PC-9 (cell line): ENCODE results near the gene F2RL1. TPM values are rescaled to one million over a fixed set of nuclear protein-coding genes. Genes with fewer than 3 reads are reported as not detected.
"Not testable (repeated sequence)": the region's sequence is repeated elsewhere in the genome, so short reads cannot be mapped to it uniquely, and the experiment has no call there.

ENCODE experiments used
- BruUV-seq: library from RNA; stranded (reverse); fragments of 400-500 nt; replicated peaks from 2 replicates; lab custom pipeline; 2021; lab: Mats Ljungman, UMichigan
- CTCF ChIA-PET: fragments of 300-600 bp; sonication (Branson Sonifier 250); formaldehyde crosslinking; loops from one replicate; lab custom pipeline; 2022; ENCODE audit warnings: antibody characterized with exemption; lab: Charles Lee
- POLR2A ChIA-PET: fragments of 300-600 bp; sonication (Branson Sonifier 250); formaldehyde crosslinking; loops from one replicate; lab custom pipeline; 2022; ENCODE audit warnings: antibody characterized with exemption; ENCODE audit not compliant: unreplicated experiment; lab: Charles Lee
- DNase-seq, 2 experiments: peaks; one replicate each; pipeline versions ENCODE4 v3.0.0 to v3.0.0-alpha.2; 2015 to 2022; ENCODE audit warnings: mixed read lengths in 1 of 2
- H2AFZ ChIP-seq: fragments of 200-600 bp; sonication (generic); 2 replicates; pipeline ENCODE4 v1.8.1; 2017; ENCODE audit warnings: antibody characterized with exemption
- H3F3A ChIP-seq: fragments of 200-600 bp; sonication (generic); 2 replicates; pipeline ENCODE4 v1.8.1; 2017; ENCODE audit warnings: antibody characterized with exemption, mild to moderate bottlenecking, low read depth; ENCODE audit not compliant: insufficient read depth
- H3K27ac ChIP-seq: fragments of 200-600 bp; sonication (generic); 2 replicates; pipeline ENCODE4 v1.6.1; 2016; ENCODE audit warnings: mixed run types
- H3K27me3 ChIP-seq: fragments of 200-600 bp; sonication (generic); 2 replicates; pipeline ENCODE4 v1.6.1; 2016; ENCODE audit warnings: low read depth, mixed run types; ENCODE audit not compliant: insufficient read depth
- H3K36me3 ChIP-seq: fragments of 200-600 bp; sonication (generic); 2 replicates; pipeline ENCODE4 v1.6.1; 2016; ENCODE audit warnings: low read depth, mixed run types
- H3K4me1 ChIP-seq: fragments of 200-600 bp; sonication (generic); replicated peaks from 2 replicates; pipeline ENCODE4 v1.6.1; 2016; ENCODE audit warnings: mixed run types; ENCODE audit not compliant: insufficient read depth
- H3K4me2 ChIP-seq: fragments of 200-600 bp; sonication (generic); 2 replicates; pipeline ENCODE4 v1.6.1; 2017; ENCODE audit warnings: mixed run types
- H3K4me3 ChIP-seq: fragments of 200-600 bp; sonication (generic); 2 replicates; pipeline ENCODE4 v1.6.1; 2016; ENCODE audit warnings: mixed run types
- H3K79me2 ChIP-seq: fragments of 200-600 bp; sonication (generic); 2 replicates; pipeline ENCODE4 v1.6.1; 2017; ENCODE audit warnings: low read depth, mixed run types
- H3K9me2 ChIP-seq: fragments of 200-600 bp; sonication (generic); 2 replicates; pipeline ENCODE4 v1.8.1; 2017; ENCODE audit warnings: mild to moderate bottlenecking; ENCODE audit not compliant: insufficient read depth
- H3K9me3 ChIP-seq: fragments of 200-600 bp; sonication (generic); 2 replicates; pipeline ENCODE4 v1.8.1; 2016; ENCODE audit warnings: low read depth; ENCODE audit not compliant: insufficient read depth
- H4K20me1 ChIP-seq: fragments of 200-600 bp; sonication (generic); 2 replicates; pipeline ENCODE4 v1.8.1; 2017; ENCODE audit not compliant: insufficient read depth
- CTCF ChIP-seq: fragments of 200-600 bp; sonication (generic); conservative IDR thresholded peaks from 2 replicates; pipeline ENCODE4 v1.6.1; 2017; ENCODE audit warnings: mixed run types, antibody characterized with exemption, mild to moderate bottlenecking, moderate library complexity
- EZH2 ChIP-seq: fragments of 200-600 bp; sonication (generic); IDR thresholded peaks from 2 replicates; pipeline ENCODE4 v1.8.0; 2017; ENCODE audit warnings: antibody characterized with exemption, low read depth
- intact Hi-C: fragments of 100-400 bp; cut with micrococcal nuclease; formaldehyde crosslinking; loops from one replicate; pipeline ENCODE4 v1.10.0; 2022; ENCODE audit not compliant: unreplicated experiment
- total RNA-seq: library from RNA; stranded (reverse); gene quantifications from 2 replicates; pipeline ENCODE4 v1.2.3, GENCODE V29; 2021

F2RL1 gene
- total RNA-seq, 1 experiment from 2014 or later = 34.5 TPM

- Histone ChIP-seq H3K4me1 (peaks cover 11% of the 10 kb centered on the region), H3K27ac (no peak overlapping the region), H2AFZ (no peak overlapping the region), H3K4me2 (no peak overlapping the region), H3K79me2 (no peaks in the 10 kb centered on the region), H3K9me2 (no peaks in the 10 kb centered on the region), H3K4me3 (no peak overlapping the region), H3F3A (0 out of 2 replicates have a peak, but pooled peaks cover 3% of the 10 kb centered on the region), H3K36me3 (no peaks in the 10 kb centered on the region), H3K9me3 (no peaks in the 10 kb centered on the region), H4K20me1 (no peaks in the 10 kb centered on the region), H3K27me3 (no peaks in the 10 kb centered on the region)
- intact Hi-C loops = no loop called here
- POLR2A ChIA-PET = interaction anchor here (0.6 kb wide), 1 partner anchor 30 kb away, joined by 3 read pairs; no protein-coding TSS in a partner anchor
- no peak for DNase-seq
- TF ChIP-seq EZH2 = no peak
- no TSS peak for BruUV-seq
- CTCF ChIA-PET = no interaction called here
These were observed 31.8 kb downstream of the F2RL1 start for GRCh38 chr5:76850543-76851145.

- 0 out of 2 replicates have a peak, but pooled peaks cover 3% of the 10 kb centered on the region for H3F3A ChIP-seq
- intact Hi-C loops = no loop called here
- H3K36me3 ChIP-seq = no peaks in the 10 kb centered on the region
- H3K9me3 ChIP-seq = no peaks in the 10 kb centered on the region
- H3K4me1 ChIP-seq = peaks cover 11% of the 10 kb centered on the region
- no peak for DNase-seq
- TF ChIP-seq CTCF (no peak), EZH2 (no peak)
- H3K4me2 ChIP-seq = no peak overlapping the region
- no peaks in the 10 kb centered on the region for H4K20me1 ChIP-seq
- H2AFZ ChIP-seq = no peak overlapping the region
- H3K27ac ChIP-seq = no peak overlapping the region
- H3K9me2 ChIP-seq = no peaks in the 10 kb centered on the region
- POLR2A ChIA-PET = no interaction called here
- no peak overlapping the region for H3K4me3 ChIP-seq
- no TSS peak for BruUV-seq
- CTCF ChIA-PET = no interaction called here
- no peaks in the 10 kb centered on the region for H3K27me3 ChIP-seq
- H3K79me2 ChIP-seq = no peaks in the 10 kb centered on the region
These were observed 33.0 kb downstream of the F2RL1 start for GRCh38 chr5:76851728-76852369.

GRCh38 chr5:76852772-76853171 lies 33.9 kb downstream of the F2RL1 start:
- H3F3A ChIP-seq = 0 out of 2 replicates have a peak, but pooled peaks cover 3% of the 10 kb centered on the region
- POLR2A ChIA-PET = interaction anchor here (0.5 kb wide), 1 partner anchor 675 kb away, joined by 6 read pairs; no protein-coding TSS in a partner anchor
- CTCF ChIA-PET = no interaction called here
- H3K9me3 ChIP-seq = no peaks in the 10 kb centered on the region
- no TSS peak for BruUV-seq
- no peaks in the 10 kb centered on the region for H3K9me2 ChIP-seq
- DNase-seq = no peak
- H3K4me2 ChIP-seq = no peak overlapping the region
- H4K20me1 ChIP-seq = no peaks in the 10 kb centered on the region
- H3K36me3 ChIP-seq = no peaks in the 10 kb centered on the region
- peaks cover 11% of the 10 kb centered on the region for H3K4me1 ChIP-seq
- no peaks in the 10 kb centered on the region for H3K79me2 ChIP-seq
- H3K27me3 ChIP-seq = no peaks in the 10 kb centered on the region
- H2AFZ ChIP-seq = no peak overlapping the region
- TF ChIP-seq EZH2 = no peak
- TF ChIP-seq CTCF = no peak
- intact Hi-C loops = no loop called here
- no peak overlapping the region for H3K4me3 ChIP-seq
- H3K27ac ChIP-seq = no peak overlapping the region

- H3K9me3 ChIP-seq, DNase-seq, H3K27ac ChIP-seq, H3K27me3 ChIP-seq, H3K4me2 ChIP-seq, intact Hi-C loops, H3K9me2 ChIP-seq, POLR2A ChIA-PET, H3K4me3 ChIP-seq, H4K20me1 ChIP-seq, H3K36me3 ChIP-seq, CTCF ChIA-PET, H2AFZ ChIP-seq, H3F3A ChIP-seq, BruUV-seq, H3K79me2 ChIP-seq: not testable (repeated sequence)
- peaks cover 11% of the 10 kb centered on the region for H3K4me1 ChIP-seq
These were observed 34.9 kb downstream of the F2RL1 start for GRCh38 chr5:76853741-76854140.
